ENCODE results near the gene MTHFD1L. TPM values are rescaled to one million over a fixed set of nuclear protein-coding genes. Genes with fewer than 3 reads are reported as not detected.
"Not testable (repeated sequence)": the region's sequence is repeated elsewhere in the genome, so short reads cannot be mapped to it uniquely, and the experiment has no call there.

MTHFD1L gene
- polyA plus RNA-seq, 1 donor = 28.3 TPM

DNA sequence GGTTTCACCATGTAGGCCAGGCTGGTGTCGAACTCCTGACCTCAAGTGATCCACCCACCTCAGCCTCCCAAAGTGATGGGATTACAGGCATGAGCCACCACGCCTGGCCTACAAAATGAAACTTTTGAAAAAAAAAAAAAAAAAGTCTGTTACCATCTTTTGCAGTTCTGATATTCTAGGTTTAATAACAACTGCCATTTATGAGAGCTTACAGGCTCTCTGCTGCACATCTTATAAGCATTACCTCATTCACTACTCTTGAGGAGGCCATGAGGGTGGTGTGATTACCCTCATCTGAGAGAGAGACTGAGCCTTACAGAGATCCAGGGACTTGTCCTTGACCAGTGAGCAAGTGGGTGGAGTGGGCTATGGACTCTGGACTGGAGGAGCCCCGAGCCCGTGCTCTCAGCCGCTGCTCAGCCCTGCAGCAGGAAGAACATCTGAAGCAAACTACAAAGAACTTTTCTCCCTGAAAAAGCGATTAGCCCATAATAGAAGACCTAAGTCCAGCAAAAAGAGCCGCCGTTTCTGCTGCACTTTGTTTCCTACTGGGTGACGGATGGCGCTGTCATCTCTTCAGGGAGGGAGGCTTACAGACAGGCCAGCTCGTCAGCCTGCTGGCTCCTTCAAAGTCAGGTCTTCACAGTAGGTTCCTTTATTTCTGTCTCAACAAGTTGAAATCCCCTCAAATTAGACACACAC, 254.5 kb downstream of the MTHFD1L start:
- DNase-seq (ENCODE audit: low read depth) = no peak

DNA sequence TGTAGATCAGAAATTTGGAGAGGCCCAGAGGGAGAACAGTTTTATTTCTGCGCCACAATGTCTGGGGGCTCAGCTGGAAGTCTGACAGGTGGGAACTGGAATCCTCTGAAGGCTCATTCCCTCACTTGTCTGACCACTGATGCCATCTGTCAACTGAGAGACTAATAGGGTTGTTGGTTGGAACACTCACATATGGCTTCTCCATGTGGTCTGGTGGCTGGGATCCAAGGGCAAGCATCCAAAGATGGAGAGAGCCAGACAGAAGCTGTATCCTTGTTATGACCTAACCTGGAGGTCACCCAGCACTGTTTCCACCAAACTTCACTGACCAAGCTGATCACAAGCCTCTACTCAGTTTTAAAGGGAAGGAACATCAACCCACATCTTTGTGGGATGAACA, 256.4 kb downstream of the MTHFD1L start:
- no peak for DNase-seq (ENCODE audit: low read depth)

DNA sequence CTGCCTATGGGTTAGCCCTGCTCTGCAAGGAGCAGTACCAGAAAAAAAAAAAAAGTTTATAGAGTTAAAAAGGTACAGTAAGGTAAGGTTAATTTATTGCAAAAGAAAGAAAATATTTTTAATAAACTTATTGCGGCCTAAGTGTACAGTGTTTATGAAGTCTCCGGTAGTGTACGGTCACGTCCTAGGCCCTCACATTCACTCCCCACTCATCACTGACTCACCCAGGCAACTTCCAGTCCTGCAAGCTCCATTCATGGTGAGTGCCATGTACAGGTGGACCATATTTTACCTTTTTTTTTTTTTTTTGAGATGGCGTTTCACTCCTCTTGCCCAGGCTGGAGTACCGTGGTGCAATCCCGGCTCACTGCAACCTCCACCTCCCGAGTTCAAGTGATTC, 258.1 kb downstream of the MTHFD1L start:
- DNase-seq (ENCODE audit: low read depth) = not testable (repeated sequence)

DNA sequence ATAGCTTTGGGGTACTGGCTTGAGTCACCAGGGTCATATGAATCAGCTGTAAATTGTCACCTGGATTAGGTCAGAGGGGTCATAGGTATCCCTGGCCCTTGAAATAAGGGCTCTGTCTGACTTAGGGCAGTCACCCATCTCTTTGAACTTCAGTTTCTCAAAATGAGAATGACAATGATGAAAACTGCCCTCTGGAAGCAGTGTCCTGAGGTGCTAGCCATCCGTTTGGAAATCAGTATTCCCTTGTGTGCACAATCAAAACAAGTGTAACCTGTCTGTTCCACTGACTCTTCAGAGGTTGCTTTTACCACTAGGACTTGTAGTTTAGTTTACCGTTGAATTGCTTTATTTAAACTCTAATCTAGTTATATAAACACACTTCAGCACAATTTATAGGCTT, 259.7 kb downstream of the MTHFD1L start:
- DNase-seq (ENCODE audit: low read depth) = not testable (repeated sequence)

DNA sequence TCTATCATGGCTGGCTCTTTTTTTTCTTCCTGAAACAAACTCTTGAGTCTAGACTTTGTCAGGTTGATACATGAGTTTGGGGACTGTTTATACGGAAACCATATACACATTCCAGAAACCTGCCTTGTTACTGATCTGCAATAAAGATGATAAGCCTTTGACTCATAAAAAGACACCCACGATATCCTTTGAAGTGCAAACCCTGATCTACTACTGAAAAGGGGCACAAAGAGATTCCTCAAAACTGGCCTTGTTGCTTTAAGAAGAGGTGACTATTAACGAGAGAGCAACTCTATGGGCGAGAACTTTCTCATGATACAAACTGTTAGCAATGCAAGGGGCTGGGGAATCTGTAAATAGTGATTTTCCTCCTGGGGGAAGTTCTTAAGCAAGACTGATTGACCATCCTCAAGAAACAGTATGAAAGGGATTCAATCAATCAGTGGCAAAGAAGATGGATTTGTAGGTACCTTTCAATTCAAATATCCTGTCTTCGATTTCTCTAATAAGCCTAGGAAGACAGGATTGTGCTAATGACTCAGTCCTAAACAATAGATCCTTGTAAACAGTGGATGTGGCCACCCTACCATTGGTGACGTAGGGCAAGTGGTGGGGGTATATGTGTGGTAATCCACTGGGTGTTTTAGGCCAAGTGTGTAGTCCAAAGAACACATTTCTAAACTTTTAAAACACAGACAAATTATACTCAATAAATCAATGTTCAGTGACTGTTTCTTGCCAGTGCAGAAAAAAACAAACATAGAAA, 260.3 kb downstream of the MTHFD1L start:
- not testable (repeated sequence) for DNase-seq (ENCODE audit: low read depth)

DNA sequence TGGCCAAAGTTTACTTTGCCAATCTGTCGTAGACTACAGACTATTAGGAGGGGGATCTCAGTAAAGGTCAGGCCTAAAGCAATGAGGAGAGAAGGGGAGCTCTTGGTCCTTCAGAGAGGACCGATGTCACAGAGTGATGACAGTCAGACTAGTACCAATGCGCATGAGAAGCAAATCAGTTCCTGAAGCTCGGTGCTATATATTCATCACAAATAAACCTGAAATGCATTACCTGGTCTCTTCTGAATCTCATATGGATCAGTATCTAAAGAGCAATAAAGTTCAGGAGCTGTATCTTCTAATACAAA, 260.9 kb downstream of the MTHFD1L start:
- DNase-seq (ENCODE audit: low read depth) = not testable (repeated sequence)

DNA sequence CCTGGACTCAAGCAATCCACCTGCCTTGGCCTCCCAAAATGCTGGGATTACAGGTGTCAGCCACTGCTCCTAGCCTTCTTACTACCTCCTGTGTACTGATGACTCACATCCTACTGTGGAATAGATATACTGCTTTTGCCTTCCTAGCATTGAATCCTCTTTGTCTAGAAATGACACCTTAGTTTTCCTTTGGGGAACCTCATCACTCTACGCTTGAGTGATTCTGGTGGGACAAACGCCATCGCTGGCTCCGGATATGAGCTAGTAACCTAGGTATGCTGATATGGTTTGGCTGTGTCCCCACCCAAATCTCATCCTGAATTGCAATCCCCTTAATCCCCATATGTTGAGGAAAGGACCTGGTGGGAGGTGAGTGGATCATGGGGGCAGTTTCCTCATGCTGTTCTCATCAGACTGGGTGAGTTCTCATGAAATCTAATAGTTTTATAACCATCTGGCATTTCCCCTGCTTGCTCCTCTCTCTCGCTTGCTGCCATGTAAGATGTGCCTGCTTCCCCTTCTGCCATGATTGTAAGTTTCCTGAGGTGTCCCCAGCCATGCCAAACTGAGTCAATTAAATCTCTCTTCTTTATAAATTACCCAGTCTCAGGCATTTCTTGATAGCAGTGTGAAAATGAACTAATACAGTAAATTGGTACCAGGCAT, 261.8 kb downstream of the MTHFD1L start:
- DNase-seq (ENCODE audit: low read depth) = not testable (repeated sequence)

DNA sequence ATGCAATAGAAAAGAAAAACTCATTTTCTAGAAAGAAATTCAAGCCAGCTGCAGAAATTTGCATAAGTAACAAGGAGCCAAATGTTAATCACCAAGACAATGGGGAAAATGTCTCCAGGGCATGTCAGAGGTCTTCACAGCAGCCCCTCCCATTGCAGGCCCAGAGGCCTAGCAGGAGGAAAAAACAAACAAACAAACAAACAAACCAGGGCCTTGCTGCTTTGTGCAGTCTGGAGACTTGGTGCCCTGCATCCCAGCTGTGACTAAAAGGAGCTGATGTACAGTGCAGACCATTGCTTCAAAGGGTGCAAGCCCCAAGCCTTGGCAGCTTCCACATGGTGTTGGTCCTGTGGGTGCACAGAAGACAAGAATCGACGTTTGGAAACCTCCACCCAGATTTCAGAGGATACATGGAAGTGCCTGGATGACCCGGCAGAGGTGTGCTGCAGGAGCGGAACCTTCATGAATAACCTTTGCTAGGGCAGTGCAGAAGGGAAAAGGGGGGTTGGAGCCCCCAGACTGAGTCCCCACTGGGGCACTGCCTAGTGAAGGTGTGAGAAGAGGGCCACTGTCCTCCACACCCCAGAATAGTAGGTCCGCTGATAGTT, 263.4 kb downstream of the MTHFD1L start:
- DNase-seq (ENCODE audit: low read depth) = no peak

DNA sequence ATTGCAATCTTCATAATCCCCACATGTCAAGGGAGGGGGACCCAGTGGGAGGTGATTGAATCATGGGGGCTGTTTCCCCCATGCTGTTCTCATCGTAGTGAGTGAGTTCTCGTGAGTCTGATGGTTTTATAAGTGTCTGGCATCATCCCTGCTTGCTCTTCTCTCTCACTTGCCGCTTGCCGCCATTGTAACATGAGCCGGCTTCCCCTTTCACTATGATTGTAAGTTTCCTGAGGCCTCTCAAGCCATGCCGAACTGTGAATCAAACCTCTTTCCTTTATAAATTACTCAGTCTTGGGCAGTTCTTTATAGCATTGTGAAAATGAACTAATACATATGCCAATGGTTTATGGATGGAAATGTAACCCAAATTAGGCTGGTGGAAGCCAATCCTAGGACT, 264.8 kb downstream of the MTHFD1L start:
- no peak for DNase-seq (ENCODE audit: low read depth)

DNA sequence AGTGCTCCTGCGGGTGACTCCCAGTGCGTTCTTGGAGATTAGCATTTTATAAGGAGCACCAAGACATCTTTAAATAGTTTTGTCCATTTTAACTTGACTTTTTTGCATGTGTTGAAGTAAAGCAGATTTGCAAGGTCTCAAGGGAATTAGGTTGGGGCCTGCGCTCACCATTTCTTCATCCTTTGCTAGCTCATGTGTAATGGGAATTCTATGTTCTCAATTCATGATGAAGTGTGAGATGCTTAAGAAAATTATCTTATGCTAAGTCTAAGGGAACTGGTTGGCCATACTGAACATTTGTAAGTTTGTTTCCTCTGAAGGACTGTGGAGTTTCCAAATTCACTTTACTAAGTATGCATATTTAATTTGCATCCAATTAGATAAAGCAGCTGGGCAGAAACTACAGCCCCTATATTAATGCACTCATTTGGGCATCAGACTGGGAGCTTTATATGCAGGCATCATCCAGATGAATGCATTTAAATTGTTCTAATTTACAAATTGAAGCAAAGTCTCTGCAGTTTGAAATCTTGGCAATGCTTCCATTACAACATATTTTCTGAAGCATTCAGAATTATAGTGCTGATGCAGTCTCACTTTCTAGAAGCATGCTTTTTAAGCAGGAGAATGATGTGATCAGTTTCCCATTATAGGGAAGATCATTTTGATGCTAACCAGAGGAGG, 266.0 kb downstream of the MTHFD1L start:
- no peak for DNase-seq (ENCODE audit: low read depth)

DNA sequence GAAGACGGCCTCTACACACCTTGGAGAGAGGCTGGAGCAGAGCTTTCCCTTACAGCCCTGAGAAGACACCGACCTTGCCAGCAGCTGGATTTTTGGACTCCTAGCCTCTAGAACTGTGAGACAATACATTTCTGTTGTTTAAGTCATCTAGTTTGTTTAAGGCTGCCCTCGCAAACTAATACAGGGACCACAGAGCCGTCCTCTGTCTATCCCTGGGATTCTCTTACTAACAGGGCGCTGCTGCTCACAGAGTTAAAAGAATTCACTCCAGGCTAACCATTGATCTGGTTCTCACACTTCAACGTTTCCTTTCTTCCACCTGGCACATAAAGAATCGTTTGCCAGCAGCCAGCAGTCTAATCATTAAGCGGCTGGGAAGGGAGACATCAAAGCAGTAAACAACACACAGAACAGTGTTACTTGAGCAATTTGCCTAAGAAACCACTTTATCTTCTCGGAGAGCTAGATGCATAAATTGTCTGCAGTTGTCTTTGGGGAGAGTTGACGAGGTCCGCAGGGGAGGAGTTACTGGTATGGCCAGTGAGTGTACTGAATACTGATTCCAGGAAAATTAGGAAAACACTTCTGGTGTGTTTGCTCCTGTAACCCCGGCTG, 270.7 kb downstream of the MTHFD1L start:
- DNase-seq (ENCODE audit: low read depth) = no peak

DNA sequence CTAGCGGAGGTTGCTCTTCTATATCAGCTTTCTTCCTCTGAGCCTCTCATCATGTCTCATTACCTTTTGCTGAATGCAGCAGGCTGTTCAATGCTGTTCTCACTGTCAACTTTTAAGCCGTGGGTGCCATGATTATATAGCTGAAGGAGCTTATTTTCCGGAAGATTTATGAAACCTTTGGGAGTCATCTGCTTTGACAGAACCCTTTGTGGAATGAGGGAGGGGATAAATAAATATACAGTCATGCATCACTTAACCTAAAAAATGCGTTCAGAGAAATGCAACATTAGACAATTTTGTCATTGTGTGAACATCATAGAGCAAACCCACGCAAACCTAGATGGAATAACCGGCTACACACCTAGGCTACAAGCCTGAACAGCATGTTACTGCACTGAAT, 272.0 kb downstream of the MTHFD1L start:
- no peak for DNase-seq (ENCODE audit: low read depth)

DNA sequence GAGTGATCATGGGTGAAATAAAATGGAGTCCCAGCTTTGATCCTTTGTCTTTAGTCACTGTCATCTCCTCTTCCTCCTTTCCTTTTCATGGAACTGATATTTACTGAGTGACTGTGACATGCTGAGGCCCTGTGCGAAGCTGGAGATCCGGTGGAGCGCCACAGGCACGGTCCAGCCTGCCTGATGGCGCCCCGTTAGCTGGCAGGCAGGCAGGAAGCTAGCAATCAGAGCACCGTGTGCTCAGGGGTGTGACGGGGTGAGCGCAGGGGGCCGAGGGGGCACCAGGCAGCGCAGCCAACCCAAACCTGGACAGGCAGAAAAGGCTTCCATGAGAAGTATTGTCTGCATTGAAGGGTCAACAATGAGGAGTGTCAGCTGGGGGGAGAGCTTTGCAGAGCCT, 274.0 kb downstream of the MTHFD1L start:
- DNase-seq (ENCODE audit: low read depth) = no peak

DNA sequence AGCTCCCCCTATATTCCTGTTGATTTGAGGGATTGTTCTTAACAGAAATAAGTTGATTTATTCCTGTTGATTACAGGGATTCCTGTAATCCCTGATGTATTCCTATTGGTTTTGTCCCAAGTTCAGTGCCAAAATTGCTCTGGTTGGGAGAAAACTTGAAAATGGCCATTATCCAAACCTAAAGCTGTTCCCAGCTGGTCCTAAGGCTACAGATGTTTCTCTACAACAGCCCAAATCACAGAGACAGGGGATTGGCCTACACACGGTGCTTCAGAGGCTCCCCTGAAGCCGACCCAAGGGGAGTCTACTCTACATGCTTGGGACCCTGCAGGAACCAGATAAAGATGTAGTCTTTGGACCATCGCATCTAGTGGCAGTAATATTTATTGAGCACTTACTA, 275.3 kb downstream of the MTHFD1L start:
- no peak for DNase-seq (ENCODE audit: low read depth)

DNA sequence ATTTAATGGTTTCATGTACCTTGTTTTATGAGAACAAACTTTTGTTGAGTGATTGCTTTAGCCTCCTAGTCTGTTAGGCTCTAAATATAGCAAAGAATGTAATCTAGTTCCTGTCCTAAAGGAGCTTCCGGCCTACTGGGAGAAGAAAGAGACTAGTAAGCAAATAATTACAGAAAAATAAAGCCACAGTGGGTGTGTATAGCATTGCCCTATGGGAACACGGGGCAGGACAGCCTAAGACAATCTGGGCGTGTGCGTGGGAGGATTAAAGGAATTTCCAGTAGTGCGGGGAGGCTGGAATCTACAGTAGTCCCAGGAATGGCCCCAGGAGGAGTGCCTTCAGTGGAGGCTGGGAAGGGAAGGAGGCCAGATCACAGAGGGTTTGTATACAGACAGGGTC, 276.2 kb downstream of the MTHFD1L start:
- DNase-seq (ENCODE audit: low read depth) = no peak

DNA sequence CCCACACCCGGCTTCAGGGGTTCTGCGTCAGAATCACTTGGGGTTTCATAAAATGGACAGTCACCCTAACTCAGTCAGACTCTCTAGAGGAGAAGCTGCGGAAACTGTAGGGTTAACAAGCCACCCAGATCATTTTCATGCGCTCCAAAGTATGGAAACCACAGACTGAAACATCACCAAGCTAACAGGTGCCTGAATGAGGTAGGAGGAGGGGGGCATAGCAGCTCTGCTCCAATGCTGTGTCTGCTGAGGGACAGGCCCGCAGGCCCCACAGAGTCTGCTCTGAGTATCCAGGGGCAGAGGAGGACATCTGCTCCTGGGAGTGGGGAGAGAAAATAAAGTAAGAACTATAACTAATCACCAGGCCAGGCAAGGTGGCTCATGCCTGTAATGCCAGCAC, 277.2 kb downstream of the MTHFD1L start:
- DNase-seq (ENCODE audit: low read depth) = no peak

DNA sequence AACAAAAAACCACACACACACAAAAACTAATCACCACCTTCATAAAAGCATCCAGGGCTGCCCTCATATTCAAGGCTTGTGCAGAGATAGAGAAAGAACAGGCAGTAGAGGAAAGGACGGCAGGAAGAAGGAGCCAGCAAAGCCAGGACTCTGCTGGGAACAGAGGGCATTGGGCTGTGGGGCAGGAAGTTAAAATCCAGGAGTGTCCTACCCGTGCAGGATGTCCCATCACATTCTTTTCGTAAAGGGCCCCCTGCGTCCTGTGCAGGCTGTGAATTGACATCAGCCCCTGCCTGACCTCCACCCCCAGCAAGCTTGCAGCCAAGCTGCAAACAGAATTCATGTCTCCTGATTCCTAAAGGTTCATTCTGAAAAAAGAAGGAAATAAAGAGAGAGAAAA, 277.8 kb downstream of the MTHFD1L start:
- no peak for DNase-seq (ENCODE audit: low read depth)

DNA sequence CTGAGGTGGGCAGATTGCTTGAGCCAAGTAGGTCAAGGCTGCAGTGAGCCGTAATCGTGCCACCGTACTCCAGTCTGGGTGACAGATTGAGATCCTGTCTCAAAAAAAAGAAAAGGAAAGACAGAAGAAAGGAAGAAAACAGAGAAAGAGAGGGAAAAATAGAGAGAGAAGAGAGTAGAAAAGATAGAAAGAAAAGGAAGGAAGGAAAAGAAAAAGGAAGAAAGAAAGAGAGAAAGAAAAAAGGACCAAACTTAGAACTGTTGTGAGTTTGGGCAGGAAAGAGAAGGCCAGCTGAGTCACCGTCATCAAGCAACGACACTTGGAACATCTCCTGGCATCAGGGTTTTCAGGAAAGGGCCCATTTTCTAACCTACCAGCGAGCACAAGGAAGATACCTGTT, 278.3 kb downstream of the MTHFD1L start:
- DNase-seq (ENCODE audit: low read depth) = no peak

DNA sequence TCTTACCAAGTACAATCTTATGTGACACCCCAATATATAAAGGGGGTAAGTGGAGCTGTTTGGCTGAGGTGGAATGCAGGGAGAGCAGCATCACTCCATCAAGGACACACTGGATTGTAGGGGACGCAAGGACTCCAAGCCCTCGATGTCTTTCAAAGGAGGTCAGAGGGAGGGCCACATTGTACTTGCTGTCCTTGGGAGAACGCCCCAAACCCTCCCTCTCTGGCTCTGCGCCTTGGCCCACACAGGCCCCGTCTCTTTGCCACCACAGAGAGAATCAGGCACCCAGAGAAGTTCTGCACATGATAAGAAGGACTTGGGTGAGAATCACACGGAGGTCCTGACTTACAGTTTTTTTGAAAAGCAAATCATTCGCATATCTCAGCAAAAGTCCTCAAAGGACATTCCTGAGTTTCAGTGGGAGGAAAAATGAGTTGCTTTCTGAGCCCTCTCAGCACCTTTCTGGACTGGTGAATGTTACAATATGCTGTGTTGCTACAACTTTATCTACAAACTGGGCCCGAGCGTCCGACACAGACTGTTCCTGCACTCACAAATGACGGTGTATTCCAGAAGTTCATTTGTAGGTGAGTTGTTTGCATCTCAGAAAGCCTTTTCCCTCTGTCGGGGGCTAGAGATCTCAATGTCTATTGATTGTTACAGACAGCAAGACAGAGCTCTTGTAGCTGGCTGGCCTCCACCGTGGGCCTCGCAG, 281.8 kb downstream of the MTHFD1L start:
- no peak for DNase-seq (ENCODE audit: low read depth)

DNA sequence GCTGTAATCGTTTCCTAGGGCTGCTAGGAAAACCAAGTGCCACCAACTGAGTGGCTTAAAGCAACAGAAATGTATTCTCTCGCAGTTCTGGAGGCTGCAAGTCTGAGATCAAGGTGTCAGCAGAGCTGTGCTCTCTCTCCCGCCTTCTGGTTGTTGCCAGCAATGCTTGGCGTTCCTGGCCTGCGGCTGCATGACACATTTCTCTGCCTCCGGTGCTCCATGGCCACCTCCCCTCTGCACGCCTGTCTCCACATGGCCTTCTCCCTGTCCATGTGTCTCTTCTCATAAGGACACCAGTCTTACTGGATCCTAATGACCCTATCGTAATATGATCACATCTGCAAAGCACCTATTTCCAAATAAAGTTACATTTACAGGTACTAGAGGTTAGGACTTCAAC, 282.6 kb downstream of the MTHFD1L start:
- DNase-seq (ENCODE audit: low read depth) = no peak

DNA sequence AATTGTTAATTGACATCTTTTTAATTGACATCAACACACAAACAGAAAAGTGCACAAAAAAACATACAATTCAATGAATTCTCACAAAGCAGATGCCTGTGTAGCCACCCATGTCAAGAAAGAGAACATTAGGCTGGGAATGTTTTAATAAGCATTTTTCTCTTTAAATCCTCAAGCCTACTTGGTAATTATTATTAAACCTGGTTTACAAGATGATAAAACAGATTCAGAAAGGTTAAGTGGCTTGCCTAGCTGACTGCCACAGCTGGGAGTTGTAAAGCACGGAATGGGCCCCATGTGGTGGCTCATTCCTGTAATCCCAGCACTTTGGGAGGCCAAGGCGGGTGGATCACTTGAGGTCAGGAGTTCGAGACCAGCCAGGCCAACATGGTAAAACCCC, 284.3 kb downstream of the MTHFD1L start:
- no peak for DNase-seq (ENCODE audit: low read depth)

Measured in forelimb muscle (tissue), 1 donor.